HL-60 (cell line): ENCODE data around the gene DHDDS.

Source experiments
- POLR2AphosphoS5 ChIP-seq: IDR thresholded peaks from 2 replicates; pipeline ENCODE4 v1.6.1; 2012; ENCODE audit warnings: low read depth
- TF ChIP-seq, protein P1 (sequence below): IDR thresholded peaks from one replicate; pipeline ENCODE4 v1.5.1; 2011; ENCODE audit warnings: low read length, control low read depth, inconsistent platforms; ENCODE audit not compliant: insufficient read depth

DNA sequence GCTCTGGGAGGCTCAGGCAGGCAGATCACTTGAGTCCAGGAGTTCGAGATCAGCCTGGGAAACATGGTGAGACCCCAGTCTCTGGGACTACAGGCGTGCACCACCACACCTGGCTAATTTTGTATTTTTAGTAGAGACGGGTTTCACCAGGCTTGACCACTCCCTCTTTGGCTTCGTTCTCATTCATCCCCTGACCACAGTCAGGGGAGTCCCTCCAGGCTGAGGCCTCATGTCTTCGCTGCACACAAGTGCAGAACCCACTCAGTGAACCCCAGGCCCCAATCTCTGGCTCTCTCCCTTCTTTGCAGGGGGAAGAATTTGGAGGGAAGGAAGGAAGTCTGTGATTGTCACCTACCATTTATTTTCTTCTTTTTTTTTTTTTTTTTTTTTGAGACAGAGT, 88.2 kb downstream of the DHDDS start:
- TF ChIP-seq, protein P1, sequence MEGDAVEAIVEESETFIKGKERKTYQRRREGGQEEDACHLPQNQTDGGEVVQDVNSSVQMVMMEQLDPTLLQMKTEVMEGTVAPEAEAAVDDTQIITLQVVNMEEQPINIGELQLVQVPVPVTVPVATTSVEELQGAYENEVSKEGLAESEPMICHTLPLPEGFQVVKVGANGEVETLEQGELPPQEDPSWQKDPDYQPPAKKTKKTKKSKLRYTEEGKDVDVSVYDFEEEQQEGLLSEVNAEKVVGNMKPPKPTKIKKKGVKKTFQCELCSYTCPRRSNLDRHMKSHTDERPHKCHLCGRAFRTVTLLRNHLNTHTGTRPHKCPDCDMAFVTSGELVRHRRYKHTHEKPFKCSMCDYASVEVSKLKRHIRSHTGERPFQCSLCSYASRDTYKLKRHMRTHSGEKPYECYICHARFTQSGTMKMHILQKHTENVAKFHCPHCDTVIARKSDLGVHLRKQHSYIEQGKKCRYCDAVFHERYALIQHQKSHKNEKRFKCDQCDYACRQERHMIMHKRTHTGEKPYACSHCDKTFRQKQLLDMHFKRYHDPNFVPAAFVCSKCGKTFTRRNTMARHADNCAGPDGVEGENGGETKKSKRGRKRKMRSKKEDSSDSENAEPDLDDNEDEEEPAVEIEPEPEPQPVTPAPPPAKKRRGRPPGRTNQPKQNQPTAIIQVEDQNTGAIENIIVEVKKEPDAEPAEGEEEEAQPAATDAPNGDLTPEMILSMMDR = no peak
- no peak for TF ChIP-seq POLR2AphosphoS5
